ENCODE measurements around the gene UQCRC2. TPM values are rescaled to one million over a fixed set of nuclear protein-coding genes. Genes with fewer than 3 reads are reported as not detected.
A peak's percentile ranks its signal among the peaks of the same experiment; 100 is the strongest.

UQCRC2 gene
- total RNA-seq, 1 experiment from 2014 or later = 249 TPM

GRCh38 chr16:22030087-22030812, 77.1 kb downstream of the UQCRC2 start:
- TF ChIP-seq YY1 (IDR thresholded peaks at IDR 0.05; ENCODE audit: extremely low read depth, insufficient replicate concordance, low read depth, low read length) (no peak), CEBPB (IDR thresholded peaks at IDR 0.05; ENCODE audit: low read depth) (peak; percentile 80)
- TF ChIP-seq, protein P1, sequence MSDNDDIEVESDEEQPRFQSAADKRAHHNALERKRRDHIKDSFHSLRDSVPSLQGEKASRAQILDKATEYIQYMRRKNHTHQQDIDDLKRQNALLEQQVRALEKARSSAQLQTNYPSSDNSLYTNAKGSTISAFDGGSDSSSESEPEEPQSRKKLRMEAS (IDR thresholded peaks at IDR 0.05) = 0 out of 2 replicates have a peak, but pooled peaks have one; percentile 2
- H3K4me3 ChIP-seq (replicated peaks in 1 of 2; ENCODE audit: low read depth in 1 of 2, low read length in 2 of 2) = peak overlapping the region in 1 of 2 experiments; percentile 12; a peak in 1 of 4 replicates
- H3K9ac ChIP-seq (ENCODE audit: low read length) = peak overlapping the region; percentile 51
- no peaks in the 10 kb centered on the region for H3K9me3 ChIP-seq (ENCODE audit: control insufficient read depth in 1 of 2, insufficient read depth in 1 of 2, low read depth in 1 of 2, low read length in 2 of 2)
- ATAC-seq (peak; percentile 27), DNase-seq (ENCODE audit: low read depth, low spot score) (no peak)
- intact Hi-C loops (cut with micrococcal nuclease) = no loop called here
- no peaks in the 10 kb centered on the region for H4K20me1 ChIP-seq (ENCODE audit: insufficient read depth)
- ChIA-PET CTCF (no interaction called here), RAD21 (ENCODE audit: low non-redundant PET in 1 of 2, low total read pairs in 2 of 2, uncharacterized antibody in 2 of 2, unreplicated experiment in 2 of 2) (interaction anchor here in 1 of 2 experiments (0.6 kb wide), 1 partner anchor 161 kb away, joined by 3 read pairs; no protein-coding TSS in a partner anchor), POLR2A (no interaction called here)
- H3K4me1 ChIP-seq (ENCODE audit: control insufficient read depth in 1 of 2, insufficient read depth in 2 of 2, low read length in 2 of 2) = peaks cover 65 to 70% of the 10 kb centered on the region in 2 experiments
- H3K27ac ChIP-seq (ENCODE audit: low read depth, low read length) = peak overlapping the region; percentile 72
- H3K36me3 ChIP-seq (ENCODE audit: control insufficient read depth in 1 of 2, insufficient read depth in 2 of 2, low read length in 2 of 2) = no peaks in the 10 kb centered on the region
- H3K79me2 ChIP-seq (ENCODE audit: insufficient read depth, low read length) = peaks cover 94% of the 10 kb centered on the region
- BruUV-seq (replicated peaks) = no TSS peak
- no peak overlapping the region for H2AFZ ChIP-seq (ENCODE audit: low read depth, low read length, poor library complexity, severe bottlenecking)
- peak overlapping the region; percentile 64 for H3K4me2 ChIP-seq (ENCODE audit: low read length)
- H3K27me3 ChIP-seq (ENCODE audit: insufficient read depth, low read length) = no peaks in the 10 kb centered on the region
- H3K9me2 ChIP-seq (ENCODE audit: insufficient read depth) = no peaks in the 10 kb centered on the region

GRCh38 chr16:22031483-22032083, 78.4 kb downstream of the UQCRC2 start:
- Histone ChIP-seq H3K36me3 (ENCODE audit: control insufficient read depth in 1 of 2, insufficient read depth in 2 of 2, low read length in 2 of 2) (no peaks in the 10 kb centered on the region), H3K79me2 (ENCODE audit: insufficient read depth, low read length) (peaks cover 95% of the 10 kb centered on the region), H3K9me3 (ENCODE audit: control insufficient read depth in 1 of 2, insufficient read depth in 1 of 2, low read depth in 1 of 2, low read length in 2 of 2) (no peaks in the 10 kb centered on the region), H3K27me3 (ENCODE audit: insufficient read depth, low read length) (no peaks in the 10 kb centered on the region), H2AFZ (ENCODE audit: low read depth, low read length, poor library complexity, severe bottlenecking) (no peak overlapping the region), H3K4me3 (replicated peaks in 1 of 2; ENCODE audit: low read depth in 1 of 2, low read length in 2 of 2) (no peak overlapping the region), H4K20me1 (ENCODE audit: insufficient read depth) (no peaks in the 10 kb centered on the region), H3K9me2 (ENCODE audit: insufficient read depth) (no peaks in the 10 kb centered on the region), H3K27ac (ENCODE audit: low read depth, low read length) (peak overlapping the region; percentile 72; the same call in 1 of the 2 replicates), H3K4me2 (ENCODE audit: low read length) (no peak overlapping the region), H3K9ac (ENCODE audit: low read length) (0 out of 2 replicates have a peak overlapping the region, but pooled peaks have one; percentile 2), H3K4me1 (ENCODE audit: control insufficient read depth in 1 of 2, insufficient read depth in 2 of 2, low read length in 2 of 2) (peaks cover 57 to 61% of the 10 kb centered on the region in 2 experiments)
- no peak for ATAC-seq
- intact Hi-C loops (cut with micrococcal nuclease) = no loop called here
- RAD21 ChIA-PET (ENCODE audit: low non-redundant PET in 1 of 2, low total read pairs in 2 of 2, uncharacterized antibody in 2 of 2, unreplicated experiment in 2 of 2) = no interaction called here
- CTCF ChIA-PET = interaction anchor here (1.3 kb wide), 1 partner anchor 46 kb away, joined by 3 read pairs; no protein-coding TSS in a partner anchor
- no TSS peak for BruUV-seq (replicated peaks)
- TF ChIP-seq RAD21 (IDR thresholded peaks at IDR 0.05; ENCODE audit: low read depth) (no peak), SIN3A (IDR thresholded peaks at IDR 0.05; ENCODE audit: low read depth) (no peak), EZH2 (IDR thresholded peaks at IDR 0.05) (no peak), EGR1 (IDR thresholded peaks at IDR 0.05; ENCODE audit: low read depth) (no peak)
- TF ChIP-seq, protein P2, sequence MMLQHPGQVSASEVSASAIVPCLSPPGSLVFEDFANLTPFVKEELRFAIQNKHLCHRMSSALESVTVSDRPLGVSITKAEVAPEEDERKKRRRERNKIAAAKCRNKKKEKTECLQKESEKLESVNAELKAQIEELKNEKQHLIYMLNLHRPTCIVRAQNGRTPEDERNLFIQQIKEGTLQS (IDR thresholded peaks at IDR 0.05) = no peak
- TF ChIP-seq, protein P3, sequence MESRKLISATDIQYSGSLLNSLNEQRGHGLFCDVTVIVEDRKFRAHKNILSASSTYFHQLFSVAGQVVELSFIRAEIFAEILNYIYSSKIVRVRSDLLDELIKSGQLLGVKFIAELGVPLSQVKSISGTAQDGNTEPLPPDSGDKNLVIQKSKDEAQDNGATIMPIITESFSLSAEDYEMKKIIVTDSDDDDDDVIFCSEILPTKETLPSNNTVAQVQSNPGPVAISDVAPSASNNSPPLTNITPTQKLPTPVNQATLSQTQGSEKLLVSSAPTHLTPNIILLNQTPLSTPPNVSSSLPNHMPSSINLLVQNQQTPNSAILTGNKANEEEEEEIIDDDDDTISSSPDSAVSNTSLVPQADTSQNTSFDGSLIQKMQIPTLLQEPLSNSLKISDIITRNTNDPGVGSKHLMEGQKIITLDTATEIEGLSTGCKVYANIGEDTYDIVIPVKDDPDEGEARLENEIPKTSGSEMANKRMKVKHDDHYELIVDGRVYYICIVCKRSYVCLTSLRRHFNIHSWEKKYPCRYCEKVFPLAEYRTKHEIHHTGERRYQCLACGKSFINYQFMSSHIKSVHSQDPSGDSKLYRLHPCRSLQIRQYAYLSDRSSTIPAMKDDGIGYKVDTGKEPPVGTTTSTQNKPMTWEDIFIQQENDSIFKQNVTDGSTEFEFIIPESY (IDR thresholded peaks at IDR 0.05; ENCODE audit: extremely low read depth, insufficient replicate concordance, low read length) = no peak
- POLR2A ChIA-PET = no interaction called here
- DNase-seq (ENCODE audit: low read depth, low spot score) = no peak
